ENCODE measurements around the gene AKAP8.

Gene AKAP8

GRCh38 chr19:15354566-15355296 is 24.9 kb downstream of the AKAP8 start:
- TF ChIP-seq POLR2AphosphoS5 (IDR thresholded peaks at IDR 0.05; ENCODE audit: low read depth, low read length), result no peak; the same call in 1 of the 2 replicates
- TF ChIP-seq REST (IDR thresholded peaks at IDR 0.05; ENCODE audit: insufficient read depth in 1 of 2, low read depth in 2 of 2, low read length in 2 of 2), result no peak
- no peak for TF ChIP-seq FOXP2 (optimal IDR thresholded peaks at IDR 0.05; ENCODE audit: borderline replicate concordance, extremely low read depth, extremely low read length, insufficient read depth)
- no peak for TF ChIP-seq SIN3A (IDR thresholded peaks at IDR 0.05; ENCODE audit: borderline replicate concordance, insufficient read depth, low read length)
- TF ChIP-seq TAF1 (IDR thresholded peaks at IDR 0.05; ENCODE audit: borderline replicate concordance, insufficient read depth, low read length), result no peak

GRCh38 chr19:15353908-15354307 is 25.7 kb downstream of the AKAP8 start:
- no peak for TF ChIP-seq TAF1 (IDR thresholded peaks at IDR 0.05; ENCODE audit: borderline replicate concordance, insufficient read depth, low read length)
- TF ChIP-seq REST (IDR thresholded peaks at IDR 0.05; ENCODE audit: insufficient read depth in 1 of 2, low read depth in 2 of 2, low read length in 2 of 2), result no peak
- no peak for TF ChIP-seq SIN3A (IDR thresholded peaks at IDR 0.05; ENCODE audit: borderline replicate concordance, insufficient read depth, low read length)
- no peak for TF ChIP-seq FOXP2 (optimal IDR thresholded peaks at IDR 0.05; ENCODE audit: borderline replicate concordance, extremely low read depth, extremely low read length, insufficient read depth)
- TF ChIP-seq POLR2AphosphoS5 (IDR thresholded peaks at IDR 0.05; ENCODE audit: low read depth, low read length), result no peak

- peak; percentile 0; the same call in 1 of the 2 replicates for TF ChIP-seq POLR2AphosphoS5 (IDR thresholded peaks at IDR 0.05; ENCODE audit: low read depth, low read length)
These were observed 27.1 kb downstream of the AKAP8 start for GRCh38 chr19:15352535-15352934.

- TF ChIP-seq SIN3A (IDR thresholded peaks at IDR 0.05; ENCODE audit: borderline replicate concordance, insufficient read depth, low read length) (no peak), TAF1 (IDR thresholded peaks at IDR 0.05; ENCODE audit: borderline replicate concordance, insufficient read depth, low read length) (no peak), REST (IDR thresholded peaks at IDR 0.05; ENCODE audit: insufficient read depth in 1 of 2, low read depth in 2 of 2, low read length in 2 of 2) (no peak), POLR2AphosphoS5 (IDR thresholded peaks at IDR 0.05; ENCODE audit: low read depth, low read length) (no peak), FOXP2 (optimal IDR thresholded peaks at IDR 0.05; ENCODE audit: borderline replicate concordance, extremely low read depth, extremely low read length, insufficient read depth) (no peak)
These were observed 39.5 kb downstream of the AKAP8 start for GRCh38 chr19:15340086-15340485.

- TF ChIP-seq TAF1 (IDR thresholded peaks at IDR 0.05; ENCODE audit: borderline replicate concordance, insufficient read depth, low read length) (no peak), REST (IDR thresholded peaks at IDR 0.05; ENCODE audit: insufficient read depth in 1 of 2, low read depth in 2 of 2, low read length in 2 of 2) (no peak)
These were observed 42.4 kb downstream of the AKAP8 start for GRCh38 chr19:15337202-15337601.
